Stimulated activated CD4-positive, alpha-beta T cell treated with anti-CD3 and anti-CD28 coated beads, TNF-alpha, amount 100 ng/mL, for 4 hours (primary cell): ENCODE measurements around the gene BCORL1.

Experiments
- DNase-seq, 3 experiments: peaks; one replicate each; pipeline ENCODE4 v3.0.0-alpha.2; 2020; ENCODE audit warnings: low read depth in 3 of 3

The BCORL1 gene

DNA sequence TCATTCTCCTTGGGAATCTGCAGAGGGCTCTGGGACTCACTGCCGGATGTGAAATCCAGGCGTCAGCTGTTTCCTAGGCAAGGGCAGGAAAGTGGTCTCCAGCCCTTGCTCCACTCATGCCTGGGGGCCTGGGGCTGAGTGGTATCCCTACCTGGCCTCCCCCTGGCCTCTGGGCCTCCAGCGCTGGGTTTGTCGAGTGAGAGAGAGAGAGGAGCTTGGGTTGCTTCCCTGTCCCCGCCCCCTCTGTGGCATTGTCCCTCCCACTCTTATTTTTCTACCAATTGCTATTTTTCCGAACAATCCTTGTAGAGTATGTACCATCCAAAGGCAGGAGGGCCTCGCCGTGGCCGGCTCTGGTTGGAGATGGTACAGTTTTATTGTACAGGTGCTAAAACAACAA lies 74.8 kb downstream of the BCORL1 start:
- DNase-seq: no peak

DNA sequence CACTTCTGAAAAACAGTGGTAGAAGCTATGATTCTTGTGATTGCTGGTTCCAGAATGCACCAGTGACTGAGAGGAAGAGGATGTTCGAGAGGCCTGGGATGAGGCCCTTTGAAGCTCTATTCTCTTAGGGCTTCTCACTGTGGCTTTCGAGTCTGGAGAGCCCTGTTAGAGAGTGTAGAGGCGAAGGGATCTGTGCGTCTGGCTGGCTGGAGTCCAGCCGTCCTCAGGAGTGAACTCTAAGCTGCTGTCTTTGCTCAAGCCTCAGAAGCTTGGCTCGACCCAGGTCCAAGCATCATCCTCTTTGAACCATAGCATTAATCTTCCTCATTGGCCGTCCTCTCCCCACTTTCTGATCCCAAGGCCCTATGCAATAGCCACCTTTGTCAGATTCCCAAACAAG lies 76.2 kb downstream of the BCORL1 start:
- DNase-seq: no peak

DNA sequence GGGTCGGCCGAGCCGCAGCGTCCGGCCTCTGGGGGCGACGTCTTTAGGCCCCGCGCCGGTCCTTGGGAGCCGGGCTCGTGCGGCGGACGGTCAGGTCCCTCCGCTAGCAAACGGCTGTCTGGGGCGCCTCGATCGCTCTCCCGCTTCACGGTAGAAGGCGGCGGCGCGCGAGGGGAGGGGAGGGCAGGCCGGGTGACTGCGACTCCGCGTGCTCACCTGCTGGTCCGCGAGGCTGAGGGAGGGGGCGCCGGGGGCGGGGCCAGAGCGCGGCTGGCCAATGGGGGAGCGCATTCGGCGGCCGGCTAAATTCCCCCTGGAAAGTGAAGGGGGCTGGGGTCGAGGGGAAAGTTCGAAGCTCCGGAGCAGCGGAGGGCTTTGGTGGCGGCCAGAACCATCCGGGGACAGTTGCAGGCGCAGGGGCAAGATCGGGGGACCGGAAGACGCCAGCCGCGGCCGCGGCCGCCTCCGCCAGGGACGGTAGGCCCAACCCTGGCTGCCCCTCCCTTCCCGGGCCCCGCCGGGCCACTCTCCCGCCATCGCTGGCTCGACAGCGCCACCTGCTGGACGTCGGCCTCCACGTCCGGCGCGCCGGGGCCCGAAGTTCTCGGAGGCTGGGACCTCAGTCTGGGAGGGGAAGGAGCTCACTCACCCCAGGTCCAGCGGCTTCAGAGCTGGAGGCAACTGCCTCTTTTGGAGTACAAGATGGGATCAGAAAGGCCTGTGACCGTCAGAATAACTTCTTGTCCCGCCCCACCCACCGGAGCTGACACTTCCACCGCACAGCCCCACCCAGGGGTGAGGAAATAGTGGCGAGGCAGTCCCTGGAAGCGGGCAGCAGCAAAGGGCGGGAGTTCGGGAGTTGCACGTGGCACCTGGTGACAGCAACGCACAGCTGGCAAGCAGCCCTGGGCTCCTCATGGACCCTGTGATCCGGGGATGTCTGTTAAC lies 78.0 kb downstream of the BCORL1 start:
- DNase-seq: peak; percentile 65 to 76 (median 68)

DNA sequence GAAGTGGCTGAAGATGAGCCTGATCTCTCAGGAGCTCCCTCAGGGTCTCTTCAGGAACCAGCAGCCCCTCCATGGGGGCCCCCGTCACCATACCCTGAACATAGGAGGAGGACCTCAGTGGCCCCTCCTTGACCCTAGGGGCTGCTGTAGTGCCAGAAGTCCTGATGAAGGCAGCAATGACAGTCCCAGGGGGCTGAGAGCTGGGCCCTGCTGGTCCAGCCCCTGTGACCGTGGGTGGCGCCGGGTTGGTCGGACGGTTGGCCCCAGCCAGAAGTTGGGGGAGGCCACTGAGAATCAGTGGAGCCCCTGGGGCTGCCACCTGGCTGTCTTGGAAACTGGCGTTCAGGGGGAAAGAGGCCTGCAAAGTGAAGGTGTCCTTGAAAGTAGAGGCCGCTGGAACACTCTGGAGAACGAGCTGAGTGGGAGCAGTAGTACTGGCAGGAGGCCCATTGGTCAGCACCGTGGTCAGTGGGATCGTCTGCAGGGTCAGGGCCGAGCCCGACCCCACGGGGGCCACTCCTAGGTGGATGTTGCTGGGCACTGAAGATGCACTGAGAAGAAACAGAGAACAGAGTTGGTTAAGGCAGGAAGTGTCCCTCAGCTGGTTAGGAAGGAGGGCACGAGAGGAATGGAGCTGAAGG lies 84.7 kb downstream of the BCORL1 start:
- DNase-seq: no peak

DNA sequence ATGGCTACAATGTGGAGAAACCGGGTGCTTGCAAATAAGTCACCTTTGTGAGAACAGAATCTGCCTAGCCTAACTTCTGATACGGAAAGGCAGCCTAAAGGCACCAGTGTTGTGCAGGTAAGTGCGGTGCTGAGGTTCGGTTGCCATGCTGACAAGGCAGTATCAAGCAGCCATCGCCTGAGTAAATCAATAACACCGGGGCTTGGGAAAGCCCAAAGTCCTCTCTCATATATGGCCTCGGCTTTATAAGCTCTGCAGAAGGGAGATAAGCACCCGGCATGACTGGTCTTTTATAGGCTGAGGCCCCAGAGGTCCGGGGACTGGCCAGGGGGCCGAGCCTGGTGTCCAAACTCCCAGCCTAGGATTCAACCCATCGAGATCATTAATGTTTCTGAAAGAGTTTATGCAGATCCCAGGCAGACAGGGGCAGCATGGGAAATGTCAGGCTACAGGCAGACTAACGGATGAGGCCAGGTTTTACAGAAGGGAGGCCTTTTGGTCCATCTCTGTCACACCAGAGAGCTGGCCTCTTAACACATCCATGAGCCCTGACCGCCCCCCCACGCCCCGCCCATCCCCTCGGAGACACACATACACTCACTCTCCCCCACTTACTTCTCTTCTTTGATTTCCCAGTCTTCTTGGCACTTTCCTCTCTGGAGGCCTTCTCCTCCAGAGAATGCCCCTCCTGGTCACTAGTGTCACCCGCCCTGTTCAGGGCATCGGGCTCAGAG lies 89.3 kb downstream of the BCORL1 start:
- DNase-seq: no peak

DNA sequence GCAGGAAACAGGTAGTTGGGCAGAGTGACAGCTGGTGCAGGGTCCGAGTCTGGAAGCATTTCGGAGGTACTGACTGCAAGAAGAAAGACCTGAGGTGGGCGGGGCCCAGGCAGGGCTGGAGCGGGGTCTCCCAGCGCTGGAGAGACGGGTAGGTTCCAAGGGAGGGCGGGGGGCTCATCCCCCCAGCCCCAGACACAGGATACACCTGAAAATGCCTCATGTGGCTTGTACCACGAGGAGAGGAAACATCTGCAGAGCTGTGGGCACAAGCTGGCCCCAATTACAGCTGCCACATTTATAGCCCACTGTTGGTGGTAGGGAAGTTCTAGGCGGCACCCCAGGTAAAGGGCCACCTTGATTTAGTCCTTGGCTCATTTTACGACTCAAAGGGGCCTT lies 89.9 kb downstream of the BCORL1 start:
- no peak for DNase-seq

DNA sequence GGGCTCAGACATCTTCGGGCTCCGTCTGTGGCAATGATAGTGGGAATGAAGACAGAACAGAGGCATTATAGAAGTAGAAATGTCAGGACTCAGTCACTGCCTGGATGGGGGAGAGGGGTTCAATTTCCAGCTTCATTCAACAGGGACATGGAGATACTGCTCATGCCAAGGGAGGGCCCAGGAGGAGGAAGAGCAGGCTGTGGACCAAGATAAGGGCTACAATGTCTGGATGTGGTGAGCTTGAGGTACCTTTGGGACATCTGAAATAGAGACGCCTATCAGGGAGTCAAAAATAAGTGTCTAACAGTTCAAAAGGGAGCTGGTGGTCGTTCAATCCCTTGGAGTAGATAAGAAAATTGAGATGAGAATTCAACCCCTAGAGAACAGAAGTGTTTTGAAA lies 93.3 kb downstream of the BCORL1 start:
- no peak for DNase-seq

DNA sequence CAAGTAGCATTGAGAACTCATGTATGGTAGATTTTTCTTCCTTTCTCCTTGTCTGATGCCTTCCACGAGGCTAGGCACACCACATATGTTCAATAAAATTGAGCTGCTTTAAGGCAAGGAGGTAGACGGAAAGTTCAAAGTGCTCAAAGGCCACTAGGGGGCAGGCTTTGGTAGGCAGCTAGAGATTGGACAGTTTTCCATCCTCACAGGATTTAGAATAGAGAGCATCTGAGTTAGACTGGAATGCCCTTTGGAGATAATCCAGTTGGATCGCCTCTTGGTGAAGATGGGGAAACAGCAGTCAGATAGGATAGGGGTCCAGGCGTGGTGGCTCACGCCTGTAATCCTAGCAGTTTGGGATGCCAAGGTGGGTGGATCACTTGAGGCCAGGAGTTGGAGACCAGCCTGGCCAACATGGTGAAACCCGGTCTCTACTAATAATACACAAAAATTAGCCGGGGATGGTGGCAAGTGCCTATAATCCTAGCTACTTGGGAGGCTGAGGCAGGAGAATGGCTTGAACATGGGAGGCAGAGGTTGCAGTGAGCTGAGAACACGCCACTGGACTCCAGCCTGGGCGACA lies 97.5 kb downstream of the BCORL1 start:
- DNase-seq: peak in 1 of 3 experiments; percentile 41

DNA sequence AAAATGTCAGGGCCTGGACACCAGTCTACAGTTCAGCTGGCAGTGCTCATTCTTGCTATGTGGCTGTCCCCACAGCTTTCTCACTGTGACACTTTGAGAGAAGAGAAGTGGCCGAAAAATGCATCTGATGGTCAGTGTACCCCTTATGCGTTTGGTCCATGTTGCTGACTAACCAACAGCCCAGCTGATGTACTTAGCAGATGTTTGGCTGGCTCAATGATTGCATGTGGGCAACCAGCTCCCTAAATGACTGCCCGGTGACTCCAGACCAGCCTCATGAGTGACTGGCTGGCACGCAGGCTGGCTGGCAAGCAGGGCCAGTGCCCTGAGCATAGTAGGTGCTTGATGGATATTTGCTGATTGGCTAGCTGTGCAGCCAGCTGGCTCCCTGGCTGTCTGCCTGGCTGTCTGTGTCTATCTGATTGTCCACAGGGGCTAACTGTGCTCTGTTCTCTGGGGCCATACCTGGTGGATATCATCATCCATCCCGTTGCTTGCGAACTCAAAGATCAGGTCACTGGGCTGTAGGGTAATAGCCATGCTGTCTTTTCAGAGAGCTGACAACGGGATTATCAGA lies 98.4 kb downstream of the BCORL1 start:
- DNase-seq: no peak

DNA sequence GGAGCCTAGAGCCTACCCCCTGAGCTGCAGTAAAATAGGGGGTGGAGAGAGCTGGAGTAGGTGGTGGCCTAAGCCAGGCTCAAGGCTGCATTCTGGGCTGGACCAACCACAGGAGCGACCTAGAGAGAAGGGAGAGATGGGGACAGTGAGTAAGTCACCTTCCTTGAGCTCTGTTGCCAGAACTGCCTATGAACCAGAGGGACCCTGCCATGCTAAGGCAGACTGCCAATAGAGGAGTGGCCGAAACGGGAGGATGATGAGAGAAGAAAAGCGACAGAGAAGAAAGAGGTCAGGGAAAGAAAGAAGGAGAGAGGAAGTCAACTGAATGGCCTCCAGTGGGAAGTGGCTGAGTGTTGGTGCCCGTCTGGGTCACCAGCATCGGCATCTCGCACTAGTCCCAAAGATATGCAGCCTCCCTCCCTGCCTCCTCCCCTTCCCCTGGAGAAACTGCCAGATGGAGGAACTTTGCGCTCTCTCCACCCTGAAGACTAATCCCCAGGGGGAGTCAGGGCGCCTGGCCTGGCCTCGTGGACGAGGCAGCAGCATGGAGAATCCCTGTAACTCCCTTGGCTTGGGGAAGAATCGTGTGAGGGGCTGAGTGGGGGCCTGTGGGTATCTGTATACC lies 99.1 kb downstream of the BCORL1 start:
- no peak for DNase-seq

DNA sequence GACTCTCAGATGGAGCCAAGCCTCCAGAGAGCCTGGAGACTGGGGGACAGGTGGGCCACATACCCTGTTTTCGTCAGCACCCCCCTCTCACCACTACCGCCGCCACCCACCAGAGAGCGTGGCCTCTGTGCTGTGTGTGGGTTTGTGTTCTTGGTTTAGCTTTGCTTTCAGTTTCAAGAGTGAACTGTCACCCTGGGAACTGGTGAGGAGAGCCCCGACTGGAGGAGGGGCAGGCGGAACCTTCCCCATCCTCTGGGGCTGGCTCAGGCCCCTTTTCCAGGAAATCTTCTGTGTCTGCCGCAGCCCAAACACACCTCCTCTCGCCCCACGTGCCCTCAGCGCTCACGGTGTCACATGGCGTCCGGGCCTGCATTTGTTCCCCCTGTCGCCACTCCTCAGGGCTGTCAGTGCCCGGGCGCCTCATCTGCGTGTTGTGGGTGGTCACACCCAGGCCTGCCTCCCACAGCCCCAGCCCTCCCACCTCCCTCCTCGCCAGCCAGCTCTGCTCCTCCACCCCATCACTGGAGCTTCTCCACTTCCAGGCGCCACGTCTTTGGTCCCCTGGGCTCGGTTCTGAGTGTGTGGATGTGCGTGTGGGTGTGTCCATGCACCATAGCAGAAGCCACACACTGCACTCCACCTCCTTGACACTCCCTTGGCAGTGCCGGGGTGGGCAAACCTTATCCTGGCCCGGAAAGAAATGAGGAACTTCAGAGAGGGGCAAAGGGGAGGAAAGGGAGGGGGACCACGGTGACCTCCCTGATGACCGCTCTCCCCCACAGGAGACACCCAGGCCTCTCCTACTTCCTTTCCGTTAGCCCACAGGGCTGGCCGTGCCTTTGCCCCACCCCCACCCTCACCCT lies 100.0 kb downstream of the BCORL1 start:
- DNase-seq: peak in 2 of 3 experiments; percentile 57

DNA sequence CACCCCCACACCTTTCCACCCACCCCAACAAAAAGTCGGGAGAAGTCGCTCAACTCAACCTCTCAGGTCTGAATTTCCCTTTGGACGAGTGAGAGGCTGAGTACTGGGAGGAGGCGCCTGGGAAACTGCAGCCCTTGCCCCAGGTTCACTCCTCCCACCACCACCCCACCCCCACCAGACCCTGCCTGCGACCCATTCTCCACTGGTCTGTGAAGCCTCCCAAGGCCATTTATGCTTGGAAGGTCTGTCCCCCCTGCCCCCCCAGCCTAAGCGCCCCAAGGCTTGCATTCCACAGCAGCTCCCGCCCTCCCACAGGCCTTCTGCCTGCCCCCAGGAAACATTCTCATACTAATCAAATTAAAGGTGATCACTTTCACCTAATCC lies 100.7 kb downstream of the BCORL1 start:
- DNase-seq: no peak

DNA sequence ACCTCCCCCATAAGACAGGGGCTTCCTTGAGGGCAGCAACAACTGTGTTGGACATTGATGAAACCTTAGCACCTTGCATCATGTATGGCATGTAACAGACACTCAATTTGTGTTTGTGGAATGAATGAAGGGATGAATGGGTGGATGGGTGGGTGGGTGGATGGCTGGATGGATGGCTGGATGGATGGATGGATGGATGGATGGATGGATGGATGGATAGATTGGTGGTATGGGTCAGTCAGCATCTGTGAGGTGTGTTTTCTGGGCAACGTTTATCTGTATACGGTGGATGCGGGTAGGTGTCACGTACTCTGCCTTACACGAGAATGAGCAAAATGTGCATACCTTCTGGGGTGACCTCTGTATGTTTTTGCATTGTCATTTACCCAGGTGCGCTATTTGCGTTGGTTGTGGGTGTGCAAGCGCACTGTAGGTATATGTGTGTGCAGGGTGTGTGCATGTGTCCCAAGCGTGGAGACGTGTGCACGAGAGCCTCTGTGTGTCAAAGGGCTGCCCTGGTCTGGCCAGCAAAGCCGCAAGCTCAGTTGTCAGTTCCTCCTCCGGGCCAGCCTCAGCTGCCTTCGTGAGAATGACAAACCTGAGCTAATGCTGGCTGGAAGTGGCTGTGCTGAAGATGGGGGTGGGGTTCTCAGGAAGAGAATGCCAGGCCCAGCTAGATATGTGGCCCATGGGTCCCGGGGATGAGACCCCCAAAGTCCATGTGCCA lies 101.4 kb downstream of the BCORL1 start:
- no peak for DNase-seq

DNA sequence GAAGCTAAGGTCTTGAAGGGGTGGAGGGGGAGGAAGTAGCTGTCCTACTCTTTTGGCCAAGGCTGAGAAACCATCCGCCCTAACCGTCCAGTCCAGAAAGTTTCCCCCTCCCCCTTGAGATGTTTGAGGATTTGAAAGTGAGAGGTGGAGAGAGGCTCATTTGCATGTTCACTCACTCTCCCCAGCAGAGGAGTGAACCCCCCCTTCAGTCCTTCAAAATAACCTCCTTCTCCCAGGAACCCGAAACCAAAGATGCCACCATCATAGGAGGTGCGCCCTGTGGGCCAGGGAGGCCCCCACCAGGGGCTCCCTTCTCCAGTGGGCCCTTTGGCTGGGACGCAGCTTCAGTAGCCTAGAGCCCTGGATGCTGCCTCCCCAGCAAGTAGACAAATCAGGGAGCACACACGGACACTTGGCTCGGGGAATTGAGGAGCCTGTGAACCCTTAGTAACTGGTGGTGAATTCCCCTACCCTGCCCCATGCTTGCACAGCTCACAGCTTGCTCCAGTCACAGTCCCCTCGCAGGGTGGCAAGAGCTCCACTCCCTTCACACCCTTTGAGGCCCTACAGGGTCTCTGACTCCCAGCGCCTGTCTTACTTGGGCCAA lies 102.3 kb downstream of the BCORL1 start:
- DNase-seq: no peak

DNA sequence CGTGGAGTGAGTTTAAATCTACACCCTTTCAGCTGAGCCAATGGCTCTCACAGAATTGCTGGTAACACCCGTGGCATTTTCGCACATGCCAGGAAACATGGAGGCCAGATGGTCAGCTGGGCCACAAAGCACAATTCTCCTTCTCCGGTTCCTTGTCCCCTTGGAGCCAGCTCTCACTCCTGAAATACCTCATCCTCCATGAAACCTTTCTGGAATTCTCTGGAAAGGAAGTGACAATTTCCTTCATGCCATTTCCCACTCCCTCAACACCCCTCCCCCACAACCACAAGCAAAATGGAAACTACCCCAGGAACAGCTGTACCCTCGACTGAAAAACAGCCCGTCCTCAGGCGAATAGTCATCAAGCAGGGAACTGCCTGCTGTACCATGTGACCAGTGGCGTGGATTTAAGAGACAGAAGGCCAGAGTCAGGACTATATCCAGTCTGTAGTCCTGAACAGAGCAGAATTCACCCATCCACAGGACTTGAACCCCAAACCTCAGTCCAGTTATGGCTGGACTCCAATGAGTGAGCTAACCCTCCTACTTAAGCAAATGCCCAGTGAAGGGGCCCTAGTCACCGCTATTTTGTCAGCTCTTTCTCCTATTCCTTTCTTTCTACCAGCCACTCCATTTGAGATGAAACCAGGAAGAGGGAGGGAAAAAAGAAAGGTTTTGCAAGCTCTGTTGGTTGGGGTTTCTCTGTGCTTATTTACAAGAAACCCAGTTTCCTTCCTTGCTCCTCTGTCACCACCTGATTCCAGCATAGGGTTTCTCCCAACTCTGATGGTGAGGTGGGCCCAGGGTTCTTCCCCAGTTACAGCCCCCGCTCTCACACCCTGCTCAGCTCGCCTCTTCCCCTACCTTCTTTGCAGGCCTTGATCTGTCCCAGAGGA lies 103.4 kb downstream of the BCORL1 start:
- no peak for DNase-seq

DNA sequence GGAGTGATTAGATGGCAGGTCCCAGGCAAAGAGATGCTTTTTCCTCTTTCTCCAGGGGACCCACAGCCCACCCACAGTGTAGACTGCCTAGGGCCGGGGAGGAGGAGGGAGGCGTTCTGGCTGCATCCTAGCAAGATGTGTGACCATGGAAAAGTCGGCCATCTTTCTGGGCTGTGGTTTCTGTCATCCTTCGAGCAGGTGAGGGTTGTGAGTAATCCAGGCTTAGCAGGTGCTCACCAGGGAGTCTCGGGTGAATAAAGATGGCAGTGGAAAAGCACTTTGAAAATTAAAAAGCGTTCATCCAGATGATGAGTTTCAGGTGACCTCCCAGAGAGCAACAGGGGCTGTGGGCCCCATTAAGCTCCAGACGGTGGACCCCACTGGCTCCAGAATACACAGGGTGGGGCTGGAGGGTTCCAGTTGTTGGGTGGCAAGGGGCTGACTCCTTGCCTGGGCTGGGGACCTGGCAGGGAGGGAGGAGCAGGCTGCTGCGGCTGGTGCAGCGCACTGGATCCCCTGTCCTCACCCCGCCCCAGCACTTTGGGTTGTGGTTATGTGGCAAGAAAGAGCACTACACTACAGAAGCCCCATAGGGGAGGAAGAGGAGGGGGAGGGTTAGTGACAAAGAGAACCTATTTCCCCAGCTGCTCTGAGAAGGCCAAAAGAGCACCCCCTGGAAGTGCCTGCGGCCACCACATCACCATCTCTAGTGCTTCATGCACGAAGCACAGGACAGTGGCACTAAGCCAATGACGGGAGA lies 104.2 kb downstream of the BCORL1 start:
- peak in 1 of 3 experiments; percentile 33 for DNase-seq

DNA sequence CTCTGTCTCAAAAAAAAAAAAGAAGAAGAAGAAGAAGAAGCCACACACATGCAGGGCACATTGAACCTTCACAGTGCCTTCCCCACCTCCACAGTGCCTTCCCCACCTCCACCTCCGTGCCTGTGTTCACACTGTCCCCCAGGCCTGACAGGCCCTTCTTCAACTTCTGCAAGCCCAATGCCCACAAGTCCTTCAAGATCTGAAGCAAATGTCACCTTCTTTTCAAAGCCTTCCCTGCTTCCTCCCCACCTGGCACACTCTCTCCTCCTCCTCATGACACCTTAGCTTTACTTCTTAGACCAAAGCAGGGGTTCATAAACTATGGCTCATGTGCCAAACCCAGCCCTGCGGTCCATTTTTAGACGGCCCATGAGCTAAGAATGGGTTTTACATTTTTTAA lies 107.9 kb downstream of the BCORL1 start:
- DNase-seq: no peak
